NCI-H2107 treated with DMSO at 0.1 percent for 48 hours (cell line): ENCODE data around the gene LRRC41.
A peak's percentile ranks its signal among the peaks of the same experiment; 100 is the strongest.
"Not testable (repeated sequence)": the region's sequence is repeated elsewhere in the genome, so short reads cannot be mapped to it uniquely, and the experiment has no call there.

ENCODE experiments used
- DNase-seq: peaks from one replicate; lab custom pipeline; 2025; ENCODE audit not compliant: unreplicated experiment; lab: John Stamatoyannopoulos, UW

Gene LRRC41

DNA sequence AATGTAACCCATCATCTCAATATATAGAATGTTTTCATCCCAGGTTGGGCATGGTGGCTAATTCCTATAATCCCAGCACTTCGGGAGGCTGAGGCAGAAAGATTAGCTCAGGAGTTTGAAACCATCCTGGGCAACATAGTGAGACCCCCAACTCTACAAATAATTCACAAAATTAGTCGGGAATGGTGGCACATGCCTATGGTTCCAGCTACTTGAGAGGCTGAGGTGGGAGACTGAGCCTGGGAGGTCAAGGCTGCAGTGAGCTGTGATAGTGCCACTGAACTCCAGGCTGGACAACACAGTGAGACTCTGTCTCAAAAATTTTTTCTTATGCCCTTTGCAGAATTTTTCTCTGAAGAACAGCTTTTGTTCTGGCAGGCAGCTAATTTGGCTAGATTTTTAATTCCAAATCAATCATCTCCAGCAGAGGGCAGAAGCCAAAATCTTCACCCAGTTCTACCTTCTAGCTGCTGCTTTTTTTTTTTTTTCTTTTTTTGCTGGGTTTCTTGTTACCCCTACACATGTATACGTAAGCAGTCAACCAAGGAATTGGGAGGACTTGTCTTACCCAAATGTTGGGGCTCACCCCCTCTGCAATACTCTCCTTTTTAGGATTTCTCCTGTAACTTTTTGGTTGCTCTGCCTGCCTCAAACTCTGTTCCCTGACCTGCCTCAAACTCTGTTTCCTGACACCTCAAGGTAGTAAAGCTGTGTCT is 58.6 kb downstream of the LRRC41 start:
- peak; percentile 14 for DNase-seq

DNA sequence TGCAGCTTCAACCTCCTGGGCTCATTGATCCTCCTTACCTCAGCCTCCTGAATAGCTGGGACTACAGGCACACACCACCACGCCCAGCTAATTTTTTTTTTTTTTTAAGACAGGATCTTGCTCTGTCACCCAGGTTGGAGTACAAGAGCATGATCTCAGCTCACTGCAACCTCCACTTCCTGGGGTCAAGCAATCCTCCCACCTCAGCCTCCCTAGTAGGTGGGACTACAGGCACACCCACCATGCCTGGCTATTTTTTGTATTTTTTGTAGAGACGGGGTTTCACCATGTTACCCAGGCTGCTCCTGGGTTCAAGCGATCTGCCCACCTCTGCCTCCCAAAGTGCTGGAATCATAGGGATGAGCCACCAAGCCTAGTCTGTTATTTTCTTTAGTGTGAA is 59.6 kb downstream of the LRRC41 start:
- not testable (repeated sequence) for DNase-seq

DNA sequence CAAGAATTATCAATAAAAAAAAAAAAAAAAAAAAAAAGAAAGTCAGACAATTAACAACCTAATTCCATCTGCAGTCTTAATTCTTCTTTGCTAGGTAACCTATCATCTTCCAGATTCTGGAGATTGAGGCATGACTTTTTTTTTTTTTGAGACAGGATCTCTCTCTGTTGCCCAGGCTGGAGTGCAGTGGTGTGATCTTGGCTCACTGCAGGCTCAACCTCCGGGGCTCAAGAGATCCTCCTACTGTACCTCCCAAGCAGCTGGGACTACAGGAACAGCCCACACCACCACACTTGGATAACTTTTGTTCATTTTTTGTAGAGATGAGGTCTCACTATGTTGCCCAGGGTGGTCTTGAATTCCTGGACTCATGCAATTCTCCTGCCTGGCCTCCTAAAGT is 60.5 kb downstream of the LRRC41 start:
- DNase-seq = no peak

GRCh38 chr1:46241733-46242132 is 61.7 kb downstream of the LRRC41 start:
- not testable (repeated sequence) for DNase-seq

- DNase-seq = not testable (repeated sequence)
Measured at GRCh38 chr1:46238865-46239264, 64.6 kb downstream of the LRRC41 start.

- DNase-seq = no peak
Measured at GRCh38 chr1:46236882-46237281, 66.5 kb downstream of the LRRC41 start.

DNA sequence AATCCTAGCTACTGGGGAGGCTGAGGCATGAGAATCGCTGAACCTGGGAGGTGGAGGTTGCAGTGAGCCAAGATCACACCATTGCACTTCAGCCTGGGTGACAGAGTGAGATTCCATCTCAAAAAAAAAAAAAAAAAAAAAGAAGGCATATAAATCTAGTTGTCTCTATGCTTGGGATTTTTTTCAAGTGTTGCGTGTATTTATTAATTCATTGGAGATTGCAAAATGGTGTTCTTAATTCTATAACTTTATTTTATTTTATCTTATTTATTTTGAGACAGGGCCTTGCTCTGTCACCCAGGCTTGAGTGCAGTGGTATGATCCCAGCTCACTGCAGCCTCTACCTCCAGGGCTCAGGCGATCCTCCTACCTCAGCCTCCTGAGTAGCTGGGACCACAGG is 72.2 kb downstream of the LRRC41 start:
- not testable (repeated sequence) for DNase-seq
